Activated CD4-positive, alpha-beta T cell treated with anti-CD3 and anti-CD28 coated beads for 36 hours (primary cell): ENCODE data around the gene UBE4B. TPM values are rescaled to one million over a fixed set of nuclear protein-coding genes. Genes with fewer than 3 reads are reported as not detected.
"Not testable (repeated sequence)": the region's sequence is repeated elsewhere in the genome, so short reads cannot be mapped to it uniquely, and the experiment has no call there.

Experiments used
- ATAC-seq: fragments of 200-7000 bp; cut with Tn5 transposase; one replicate; pipeline ENCODE4 v1.10.0; 2021; ENCODE audit warnings: mild to moderate bottlenecking, moderate library complexity
- CTCF ChIA-PET: fragments of 350-600 bp; sonication (Branson Sonifier 250); formaldehyde crosslinking; loops from one replicate; lab custom pipeline; 2021; ENCODE audit warnings: antibody characterized with exemption; lab: Charles Lee
- POLR2A ChIA-PET: fragments of 350-600 bp; sonication (Branson Sonifier 250); formaldehyde crosslinking; loops from one replicate; lab custom pipeline; 2021; ENCODE audit warnings: antibody characterized with exemption, inconsistent platforms; lab: Charles Lee
- DNase-seq: peaks from one replicate; pipeline ENCODE4 v3.0.0-alpha.2; 2020
- H3K27ac Mint-ChIP-seq: one replicate; pipeline ENCODE4 v1.8.0; 2021; ENCODE audit warnings: mixed read lengths
- H3K27me3 Mint-ChIP-seq: one replicate; pipeline ENCODE4 v1.8.0; 2021; ENCODE audit warnings: mixed read lengths
- H3K36me3 Mint-ChIP-seq: one replicate; pipeline ENCODE4 v1.8.0; 2021; ENCODE audit warnings: low read depth, mixed read lengths
- H3K4me1 Mint-ChIP-seq: one replicate; pipeline ENCODE4 v1.8.0; 2021; ENCODE audit warnings: mixed read lengths
- H3K4me3 Mint-ChIP-seq: one replicate; pipeline ENCODE4 v1.8.0; 2021; ENCODE audit warnings: mild to moderate bottlenecking, moderate library complexity, mixed read lengths
- H3K9me3 Mint-ChIP-seq: one replicate; pipeline ENCODE4 v1.8.0; 2021; ENCODE audit warnings: low read depth, mixed read lengths
- intact Hi-C, 2 experiments: fragments of 100-400 bp; cut with DNase I in 1 of 2; cut with micrococcal nuclease in 1 of 2; formaldehyde crosslinking; loops; one replicate each; pipeline versions ENCODE4 v1.14.2 to v1.15.1; 2022 to 2024; cut with DNase I, micrococcal nuclease
- total RNA-seq, 2 experiments: library from RNA; stranded (reverse); gene quantifications; one replicate each; pipeline ENCODE4 v1.2.3, GENCODE V29; 2021

UBE4B gene
- total RNA-seq, 2 experiments from 2014 or later: 26.1 to 31.8 TPM

- peaks cover 23% of the 10 kb centered on the region for H3K36me3 Mint-ChIP-seq
- no peaks in the 10 kb centered on the region for H3K4me1 Mint-ChIP-seq
- POLR2A ChIA-PET: no interaction called here
- no peaks in the 10 kb centered on the region for H3K27me3 Mint-ChIP-seq
- H3K4me3 Mint-ChIP-seq: no peak overlapping the region
- H3K9me3 Mint-ChIP-seq: no peaks in the 10 kb centered on the region
- DNase-seq (no peak), ATAC-seq (no peak)
- CTCF ChIA-PET: no interaction called here
- no peak overlapping the region for H3K27ac Mint-ChIP-seq
- intact Hi-C loops: no loop called here
Measured at GRCh38 chr1:10104834-10105233, 72.1 kb downstream of the UBE4B start.

GRCh38 chr1:10105484-10105883, 72.7 kb downstream of the UBE4B start:
- peaks cover 25% of the 10 kb centered on the region for H3K36me3 Mint-ChIP-seq
- H3K9me3 Mint-ChIP-seq: no peaks in the 10 kb centered on the region
- CTCF ChIA-PET: no interaction called here
- DNase-seq: no peak
- H3K4me1 Mint-ChIP-seq: no peaks in the 10 kb centered on the region
- no peak for ATAC-seq
- intact Hi-C loops: no loop called here
- no peak overlapping the region for H3K27ac Mint-ChIP-seq
- no peaks in the 10 kb centered on the region for H3K27me3 Mint-ChIP-seq
- POLR2A ChIA-PET: no interaction called here
- H3K4me3 Mint-ChIP-seq: no peak overlapping the region

- ATAC-seq: no peak
- H3K4me3 Mint-ChIP-seq: no peak overlapping the region
- intact Hi-C loops: no loop called here
- no peaks in the 10 kb centered on the region for H3K27me3 Mint-ChIP-seq
- no peaks in the 10 kb centered on the region for H3K4me1 Mint-ChIP-seq
- ChIA-PET CTCF (no interaction called here), POLR2A (no interaction called here)
- H3K36me3 Mint-ChIP-seq: peaks cover 29% of the 10 kb centered on the region
- H3K9me3 Mint-ChIP-seq: no peaks in the 10 kb centered on the region
- no peak for DNase-seq
- no peak overlapping the region for H3K27ac Mint-ChIP-seq
Measured at GRCh38 chr1:10106241-10106640, 73.5 kb downstream of the UBE4B start.

GRCh38 chr1:10106756-10107475, 74.2 kb downstream of the UBE4B start:
- Mint-ChIP-seq H3K27ac (no peak overlapping the region), H3K4me1 (no peaks in the 10 kb centered on the region), H3K9me3 (no peaks in the 10 kb centered on the region), H3K36me3 (peaks cover 31% of the 10 kb centered on the region), H3K27me3 (no peaks in the 10 kb centered on the region), H3K4me3 (no peak overlapping the region)
- intact Hi-C loops: no loop called here
- CTCF ChIA-PET: no interaction called here
- POLR2A ChIA-PET: no interaction called here
- DNase-seq: no peak
- no peak for ATAC-seq

- intact Hi-C loops, DNase-seq, H3K27me3 Mint-ChIP-seq, H3K27ac Mint-ChIP-seq, CTCF ChIA-PET, H3K4me3 Mint-ChIP-seq, ATAC-seq, H3K4me1 Mint-ChIP-seq, POLR2A ChIA-PET, H3K9me3 Mint-ChIP-seq: not testable (repeated sequence)
- H3K36me3 Mint-ChIP-seq: peaks cover 30% of the 10 kb centered on the region
Measured at GRCh38 chr1:10107476-10107847, 74.7 kb downstream of the UBE4B start.

- H3K36me3 Mint-ChIP-seq: peaks cover 24% of the 10 kb centered on the region
- intact Hi-C loops: no loop called here
- no peak overlapping the region for H3K4me3 Mint-ChIP-seq
- DNase-seq: no peak
- CTCF ChIA-PET: no interaction called here
- no peaks in the 10 kb centered on the region for H3K4me1 Mint-ChIP-seq
- POLR2A ChIA-PET: no interaction called here
- no peaks in the 10 kb centered on the region for H3K27me3 Mint-ChIP-seq
- no peaks in the 10 kb centered on the region for H3K9me3 Mint-ChIP-seq
- H3K27ac Mint-ChIP-seq: no peak overlapping the region
- no peak for ATAC-seq
Measured at GRCh38 chr1:10108134-10108663, 75.4 kb downstream of the UBE4B start.

- Mint-ChIP-seq H3K9me3 (no peaks in the 10 kb centered on the region), H3K27me3 (no peaks in the 10 kb centered on the region), H3K4me1 (no peaks in the 10 kb centered on the region), H3K4me3 (no peak overlapping the region), H3K27ac (no peak overlapping the region), H3K36me3 (peaks cover 20% of the 10 kb centered on the region)
- intact Hi-C loops: no loop called here
- POLR2A ChIA-PET: no interaction called here
- DNase-seq: no peak
- CTCF ChIA-PET: no interaction called here
- no peak for ATAC-seq
Measured at GRCh38 chr1:10108948-10109708, 76.4 kb downstream of the UBE4B start.

GRCh38 chr1:10113501-10113900, 80.7 kb downstream of the UBE4B start:
- POLR2A ChIA-PET: no interaction called here
- H3K36me3 Mint-ChIP-seq: peaks cover 16% of the 10 kb centered on the region
- intact Hi-C loops: no loop called here
- CTCF ChIA-PET: interaction anchor here (1.0 kb wide), 1 partner anchor 498 kb away, joined by 3 read pairs; no protein-coding TSS in a partner anchor
- H3K27me3 Mint-ChIP-seq: no peaks in the 10 kb centered on the region
- H3K4me1 Mint-ChIP-seq: no peaks in the 10 kb centered on the region
- ATAC-seq: no peak
- DNase-seq: no peak
- no peak overlapping the region for H3K4me3 Mint-ChIP-seq
- H3K27ac Mint-ChIP-seq: no peak overlapping the region
- no peaks in the 10 kb centered on the region for H3K9me3 Mint-ChIP-seq

- ChIA-PET CTCF (no interaction called here), POLR2A (no interaction called here)
- intact Hi-C loops: no loop called here
- Mint-ChIP-seq H3K4me3 (no peak overlapping the region), H3K27me3 (no peaks in the 10 kb centered on the region), H3K4me1 (no peaks in the 10 kb centered on the region), H3K27ac (no peak overlapping the region), H3K9me3 (no peaks in the 10 kb centered on the region), H3K36me3 (peaks cover 21% of the 10 kb centered on the region)
- DNase-seq (no peak), ATAC-seq (no peak)
Measured at GRCh38 chr1:10114746-10115145, 82.0 kb downstream of the UBE4B start.

- Mint-ChIP-seq H3K27me3 (no peaks in the 10 kb centered on the region), H3K36me3 (peaks cover 14% of the 10 kb centered on the region), H3K4me3 (no peak overlapping the region), H3K4me1 (no peaks in the 10 kb centered on the region), H3K27ac (no peak overlapping the region), H3K9me3 (no peaks in the 10 kb centered on the region)
- ChIA-PET POLR2A (no interaction called here), CTCF (no interaction called here)
- ATAC-seq: no peak
- intact Hi-C loops: no loop called here
- no peak for DNase-seq
Measured at GRCh38 chr1:10117132-10117531, 84.4 kb downstream of the UBE4B start.

- Mint-ChIP-seq H3K4me3 (no peak overlapping the region), H3K9me3 (no peaks in the 10 kb centered on the region), H3K36me3 (peaks cover 16% of the 10 kb centered on the region), H3K4me1 (no peaks in the 10 kb centered on the region), H3K27ac (no peak overlapping the region), H3K27me3 (no peaks in the 10 kb centered on the region)
- DNase-seq (no peak), ATAC-seq (no peak)
- POLR2A ChIA-PET: no interaction called here
- intact Hi-C loops: no loop called here
- CTCF ChIA-PET: interaction anchor here (0.8 kb wide), 1 partner anchor 149 kb away, joined by 3 read pairs; no protein-coding TSS in a partner anchor
Measured at GRCh38 chr1:10117865-10118264, 85.1 kb downstream of the UBE4B start.

- no peaks in the 10 kb centered on the region for H3K27me3 Mint-ChIP-seq
- no peak overlapping the region for H3K4me3 Mint-ChIP-seq
- no peak for DNase-seq
- no peak for ATAC-seq
- intact Hi-C loops: no loop called here
- CTCF ChIA-PET: interaction anchor here (1.2 kb wide), 1 partner anchor 9 kb away, joined by 4 read pairs; no protein-coding TSS in a partner anchor
- no peak overlapping the region for H3K27ac Mint-ChIP-seq
- no peaks in the 10 kb centered on the region for H3K4me1 Mint-ChIP-seq
- H3K9me3 Mint-ChIP-seq: no peaks in the 10 kb centered on the region
- POLR2A ChIA-PET: no interaction called here
- H3K36me3 Mint-ChIP-seq: peaks cover 16% of the 10 kb centered on the region
Measured at GRCh38 chr1:10121688-10122087, 88.9 kb downstream of the UBE4B start.
